GM23338 (cell line): ENCODE results near the gene YOD1. TPM values are rescaled to one million over a fixed set of nuclear protein-coding genes. Genes with fewer than 3 reads are reported as not detected.

ENCODE experiments used
- ATAC-seq: fragments of 200-7000 bp; cut with Tn5 transposase; 3 replicates; pipeline ENCODE4 v1.9.1; 2020
- DNase-seq: peaks from one replicate; pipeline ENCODE4 v3.0.0-alpha.2; 2015; ENCODE audit warnings: low spot score
- H2AFZ ChIP-seq: fragments of 200-600 bp; sonication (generic); 2 replicates; pipeline ENCODE4 v1.8.0; 2016; ENCODE audit warnings: antibody characterized with exemption, mild to moderate bottlenecking, moderate library complexity
- H3F3A ChIP-seq: fragments of 200-600 bp; sonication (generic); replicated peaks from 2 replicates; pipeline ENCODE4 v1.8.0; 2017; ENCODE audit warnings: antibody characterized with exemption, mixed run types, low read depth
- H3K27ac ChIP-seq: fragments of 200-600 bp; sonication (generic); 2 replicates; pipeline ENCODE4 v1.6.1; 2016; ENCODE audit warnings: low read depth
- H3K27me3 ChIP-seq: fragments of 200-600 bp; sonication (generic); 2 replicates; pipeline ENCODE4 v1.8.0; 2016; ENCODE audit warnings: mild to moderate bottlenecking, mixed run types, moderate library complexity; ENCODE audit not compliant: insufficient read depth
- H3K36me3 ChIP-seq: fragments of 200-600 bp; sonication (generic); 2 replicates; pipeline ENCODE4 v1.8.0; 2016; ENCODE audit warnings: mild to moderate bottlenecking; ENCODE audit not compliant: insufficient read depth
- H3K4me1 ChIP-seq: fragments of 200-600 bp; sonication (generic); 2 replicates; pipeline ENCODE4 v1.8.0; 2016; ENCODE audit warnings: mild to moderate bottlenecking, moderate library complexity; ENCODE audit not compliant: insufficient read depth
- H3K4me2 ChIP-seq: fragments of 200-600 bp; sonication (generic); 2 replicates; pipeline ENCODE4 v1.7.1; 2017; ENCODE audit warnings: mixed run types
- H3K4me3 ChIP-seq: fragments of 200-600 bp; sonication (generic); 2 replicates; pipeline ENCODE4 v1.6.1; 2016; ENCODE audit warnings: mixed run types
- H3K79me2 ChIP-seq: fragments of 200-600 bp; sonication (generic); replicated peaks from 2 replicates; pipeline ENCODE4 v1.8.0; 2017; ENCODE audit warnings: mild to moderate bottlenecking; ENCODE audit not compliant: insufficient read depth
- H3K9me2 ChIP-seq: fragments of 200-600 bp; sonication (generic); 2 replicates; pipeline ENCODE4 v1.8.0; 2017; ENCODE audit not compliant: insufficient read depth
- H4K20me1 ChIP-seq: fragments of 200-600 bp; sonication (generic); replicated peaks from 2 replicates; pipeline ENCODE4 v1.8.0; 2017; ENCODE audit warnings: mild to moderate bottlenecking; ENCODE audit not compliant: insufficient read depth
- H3K27ac Mint-ChIP-seq: 2 replicates; pipeline ENCODE4 v1.8.0; 2020; ENCODE audit warnings: inconsistent platforms, mild to moderate bottlenecking, moderate library complexity, mixed read lengths
- H3K27me3 Mint-ChIP-seq: 3 replicates; pipeline ENCODE4 v1.8.0; 2022; ENCODE audit warnings: low read depth, mild to moderate bottlenecking, moderate library complexity, mixed read lengths, inconsistent platforms; ENCODE audit not compliant: insufficient read depth, poor library complexity
- H3K36me3 Mint-ChIP-seq: 3 replicates; pipeline ENCODE4 v1.8.0; 2021; ENCODE audit warnings: low read depth, mild to moderate bottlenecking, inconsistent platforms, moderate library complexity, mixed read lengths
- H3K4me1 Mint-ChIP-seq: 3 replicates; pipeline ENCODE4 v1.8.0; 2020; ENCODE audit warnings: mild to moderate bottlenecking, inconsistent platforms, mixed read lengths
- H3K4me3 Mint-ChIP-seq: 3 replicates; pipeline ENCODE4 v1.8.0; 2021; ENCODE audit warnings: moderate library complexity, mild to moderate bottlenecking, inconsistent platforms, mixed read lengths
- H3K9me3 Mint-ChIP-seq: 3 replicates; pipeline ENCODE4 v1.8.0; 2020; ENCODE audit warnings: moderate library complexity, mild to moderate bottlenecking, inconsistent platforms, mixed read lengths
- CTCF ChIP-seq, 2 experiments: fragments of 200-600 bp in 1 of 2; sonication (generic) in 1 of 2; conservative IDR thresholded peaks; 2 replicates each; pipeline versions ENCODE4 v1.5.1 to v1.6.1; 2016 to 2017; ENCODE audit warnings: antibody characterized with exemption in 2 of 2, low read depth in 2 of 2, mild to moderate bottlenecking in 2 of 2, moderate library complexity in 1 of 2
- JUNB ChIP-seq: IDR thresholded peaks from one replicate; pipeline ENCODE4 v1.6.1; 2016; ENCODE audit warnings: antibody characterized with exemption; ENCODE audit not compliant: unreplicated experiment
- ZNF114 ChIP-seq: fragments of 250-450 bp; sonication (Bioruptor Pico); IDR thresholded peaks from 2 replicates; pipeline ENCODE4 v1.5.0; 2020; ENCODE audit warnings: mild to moderate bottlenecking, moderate library complexity
- ZNF331 ChIP-seq: fragments of 250-450 bp; sonication (Bioruptor Pico); IDR thresholded peaks from 2 replicates; pipeline ENCODE4 v1.5.0; 2020; ENCODE audit warnings: low read depth, mild to moderate bottlenecking, moderate library complexity
- polyA plus RNA-seq: library from polyadenylated mRNA; unstranded; fragments of >200 nt; fragmentation: Nextera tagmentation; extraction: Ambion mirVana; gene quantifications from 2 replicates; pipeline ENCODE4 v1.2.1, GENCODE V29; 2016
- total RNA-seq: library from RNA; depleted of rRNA; stranded (reverse); fragments of >200 nt; shearing (Covaris generic); gene quantifications from 2 replicates; pipeline ENCODE4 v1.2.3, GENCODE V29; 2014
- TF ChIP-seq, protein P1 (sequence below): IDR thresholded peaks from 2 replicates; pipeline ENCODE4 v1.6.1; 2016; ENCODE audit warnings: antibody characterized with exemption
- TF ChIP-seq, protein P2 (sequence below): IDR thresholded peaks from one replicate; pipeline ENCODE4 v1.6.1; 2018; ENCODE audit warnings: antibody characterized with exemption; ENCODE audit not compliant: unreplicated experiment
- TF ChIP-seq, protein P3 (sequence below): fragments of 250-450 bp; sonication (Bioruptor Pico); IDR thresholded peaks from 2 replicates; pipeline ENCODE4 v1.5.0; 2020; ENCODE audit warnings: mild to moderate bottlenecking, moderate library complexity

YOD1 gene
- total and polyA plus RNA-seq, 2 experiments from 2014 or later, result 4.6 to 21.9 TPM

DNA sequence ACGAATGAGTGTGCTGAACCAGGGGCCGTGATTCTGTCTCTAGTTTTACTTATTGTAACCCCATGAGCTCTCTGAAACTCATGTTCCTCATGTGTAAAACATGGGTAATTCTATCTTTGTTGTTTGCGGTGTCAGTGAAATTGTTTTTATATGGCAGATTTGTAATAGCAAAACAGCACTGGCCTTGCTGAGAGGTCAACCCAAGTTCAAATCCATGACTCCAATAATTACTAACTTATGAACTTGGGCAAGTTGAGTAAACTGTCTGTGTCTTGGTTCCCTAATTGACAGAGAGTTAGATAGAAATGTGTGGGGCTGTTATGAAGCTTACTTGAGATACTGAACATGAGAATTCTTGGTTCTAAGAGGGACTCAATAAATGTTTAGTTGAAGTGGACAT lies 36.3 kb downstream of the YOD1 start:
- Histone ChIP-seq H3K36me3 (no peaks in the 10 kb centered on the region), H3F3A (no peaks in the 10 kb centered on the region), H2AFZ (no peak overlapping the region), H3K27ac (no peak overlapping the region), H3K4me2 (no peak overlapping the region), H3K9me2 (peaks cover 11% of the 10 kb centered on the region; the same call in 1 of the 2 replicates), H3K4me1 (no peaks in the 10 kb centered on the region), H3K4me3 (no peak overlapping the region), H3K79me2 (no peaks in the 10 kb centered on the region), H4K20me1 (no peaks in the 10 kb centered on the region; the same call in 1 of the 2 replicates), H3K27me3 (no peaks in the 10 kb centered on the region)
- Mint-ChIP-seq H3K4me1 (no peaks in the 10 kb centered on the region), H3K4me3 (no peak overlapping the region), H3K36me3 (no peaks in the 10 kb centered on the region), H3K27ac (no peak overlapping the region), H3K9me3 (no peaks in the 10 kb centered on the region), H3K27me3 (peaks cover 3% of the 10 kb centered on the region)
- ATAC-seq (no peak), DNase-seq (no peak)
- TF ChIP-seq ZNF114 (CRISPR knock-in tag) (no peak), CTCF (conservative IDR thresholded peaks at IDR 0.05; ENCODE audit: low read depth in 2 of 2) (no peak), JUNB (no peak), ZNF331 (no peak)
- TF ChIP-seq, protein P1, sequence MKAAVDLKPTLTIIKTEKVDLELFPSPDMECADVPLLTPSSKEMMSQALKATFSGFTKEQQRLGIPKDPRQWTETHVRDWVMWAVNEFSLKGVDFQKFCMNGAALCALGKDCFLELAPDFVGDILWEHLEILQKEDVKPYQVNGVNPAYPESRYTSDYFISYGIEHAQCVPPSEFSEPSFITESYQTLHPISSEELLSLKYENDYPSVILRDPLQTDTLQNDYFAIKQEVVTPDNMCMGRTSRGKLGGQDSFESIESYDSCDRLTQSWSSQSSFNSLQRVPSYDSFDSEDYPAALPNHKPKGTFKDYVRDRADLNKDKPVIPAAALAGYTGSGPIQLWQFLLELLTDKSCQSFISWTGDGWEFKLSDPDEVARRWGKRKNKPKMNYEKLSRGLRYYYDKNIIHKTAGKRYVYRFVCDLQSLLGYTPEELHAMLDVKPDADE, result no peak
- TF ChIP-seq, protein P2, sequence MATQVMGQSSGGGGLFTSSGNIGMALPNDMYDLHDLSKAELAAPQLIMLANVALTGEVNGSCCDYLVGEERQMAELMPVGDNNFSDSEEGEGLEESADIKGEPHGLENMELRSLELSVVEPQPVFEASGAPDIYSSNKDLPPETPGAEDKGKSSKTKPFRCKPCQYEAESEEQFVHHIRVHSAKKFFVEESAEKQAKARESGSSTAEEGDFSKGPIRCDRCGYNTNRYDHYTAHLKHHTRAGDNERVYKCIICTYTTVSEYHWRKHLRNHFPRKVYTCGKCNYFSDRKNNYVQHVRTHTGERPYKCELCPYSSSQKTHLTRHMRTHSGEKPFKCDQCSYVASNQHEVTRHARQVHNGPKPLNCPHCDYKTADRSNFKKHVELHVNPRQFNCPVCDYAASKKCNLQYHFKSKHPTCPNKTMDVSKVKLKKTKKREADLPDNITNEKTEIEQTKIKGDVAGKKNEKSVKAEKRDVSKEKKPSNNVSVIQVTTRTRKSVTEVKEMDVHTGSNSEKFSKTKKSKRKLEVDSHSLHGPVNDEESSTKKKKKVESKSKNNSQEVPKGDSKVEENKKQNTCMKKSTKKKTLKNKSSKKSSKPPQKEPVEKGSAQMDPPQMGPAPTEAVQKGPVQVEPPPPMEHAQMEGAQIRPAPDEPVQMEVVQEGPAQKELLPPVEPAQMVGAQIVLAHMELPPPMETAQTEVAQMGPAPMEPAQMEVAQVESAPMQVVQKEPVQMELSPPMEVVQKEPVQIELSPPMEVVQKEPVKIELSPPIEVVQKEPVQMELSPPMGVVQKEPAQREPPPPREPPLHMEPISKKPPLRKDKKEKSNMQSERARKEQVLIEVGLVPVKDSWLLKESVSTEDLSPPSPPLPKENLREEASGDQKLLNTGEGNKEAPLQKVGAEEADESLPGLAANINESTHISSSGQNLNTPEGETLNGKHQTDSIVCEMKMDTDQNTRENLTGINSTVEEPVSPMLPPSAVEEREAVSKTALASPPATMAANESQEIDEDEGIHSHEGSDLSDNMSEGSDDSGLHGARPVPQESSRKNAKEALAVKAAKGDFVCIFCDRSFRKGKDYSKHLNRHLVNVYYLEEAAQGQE, result no peak

GRCh38 chr1:207013321-207014085 lies 37.5 kb downstream of the YOD1 start:
- H3K4me1 Mint-ChIP-seq, result no peaks in the 10 kb centered on the region
- TF ChIP-seq, protein P3, sequence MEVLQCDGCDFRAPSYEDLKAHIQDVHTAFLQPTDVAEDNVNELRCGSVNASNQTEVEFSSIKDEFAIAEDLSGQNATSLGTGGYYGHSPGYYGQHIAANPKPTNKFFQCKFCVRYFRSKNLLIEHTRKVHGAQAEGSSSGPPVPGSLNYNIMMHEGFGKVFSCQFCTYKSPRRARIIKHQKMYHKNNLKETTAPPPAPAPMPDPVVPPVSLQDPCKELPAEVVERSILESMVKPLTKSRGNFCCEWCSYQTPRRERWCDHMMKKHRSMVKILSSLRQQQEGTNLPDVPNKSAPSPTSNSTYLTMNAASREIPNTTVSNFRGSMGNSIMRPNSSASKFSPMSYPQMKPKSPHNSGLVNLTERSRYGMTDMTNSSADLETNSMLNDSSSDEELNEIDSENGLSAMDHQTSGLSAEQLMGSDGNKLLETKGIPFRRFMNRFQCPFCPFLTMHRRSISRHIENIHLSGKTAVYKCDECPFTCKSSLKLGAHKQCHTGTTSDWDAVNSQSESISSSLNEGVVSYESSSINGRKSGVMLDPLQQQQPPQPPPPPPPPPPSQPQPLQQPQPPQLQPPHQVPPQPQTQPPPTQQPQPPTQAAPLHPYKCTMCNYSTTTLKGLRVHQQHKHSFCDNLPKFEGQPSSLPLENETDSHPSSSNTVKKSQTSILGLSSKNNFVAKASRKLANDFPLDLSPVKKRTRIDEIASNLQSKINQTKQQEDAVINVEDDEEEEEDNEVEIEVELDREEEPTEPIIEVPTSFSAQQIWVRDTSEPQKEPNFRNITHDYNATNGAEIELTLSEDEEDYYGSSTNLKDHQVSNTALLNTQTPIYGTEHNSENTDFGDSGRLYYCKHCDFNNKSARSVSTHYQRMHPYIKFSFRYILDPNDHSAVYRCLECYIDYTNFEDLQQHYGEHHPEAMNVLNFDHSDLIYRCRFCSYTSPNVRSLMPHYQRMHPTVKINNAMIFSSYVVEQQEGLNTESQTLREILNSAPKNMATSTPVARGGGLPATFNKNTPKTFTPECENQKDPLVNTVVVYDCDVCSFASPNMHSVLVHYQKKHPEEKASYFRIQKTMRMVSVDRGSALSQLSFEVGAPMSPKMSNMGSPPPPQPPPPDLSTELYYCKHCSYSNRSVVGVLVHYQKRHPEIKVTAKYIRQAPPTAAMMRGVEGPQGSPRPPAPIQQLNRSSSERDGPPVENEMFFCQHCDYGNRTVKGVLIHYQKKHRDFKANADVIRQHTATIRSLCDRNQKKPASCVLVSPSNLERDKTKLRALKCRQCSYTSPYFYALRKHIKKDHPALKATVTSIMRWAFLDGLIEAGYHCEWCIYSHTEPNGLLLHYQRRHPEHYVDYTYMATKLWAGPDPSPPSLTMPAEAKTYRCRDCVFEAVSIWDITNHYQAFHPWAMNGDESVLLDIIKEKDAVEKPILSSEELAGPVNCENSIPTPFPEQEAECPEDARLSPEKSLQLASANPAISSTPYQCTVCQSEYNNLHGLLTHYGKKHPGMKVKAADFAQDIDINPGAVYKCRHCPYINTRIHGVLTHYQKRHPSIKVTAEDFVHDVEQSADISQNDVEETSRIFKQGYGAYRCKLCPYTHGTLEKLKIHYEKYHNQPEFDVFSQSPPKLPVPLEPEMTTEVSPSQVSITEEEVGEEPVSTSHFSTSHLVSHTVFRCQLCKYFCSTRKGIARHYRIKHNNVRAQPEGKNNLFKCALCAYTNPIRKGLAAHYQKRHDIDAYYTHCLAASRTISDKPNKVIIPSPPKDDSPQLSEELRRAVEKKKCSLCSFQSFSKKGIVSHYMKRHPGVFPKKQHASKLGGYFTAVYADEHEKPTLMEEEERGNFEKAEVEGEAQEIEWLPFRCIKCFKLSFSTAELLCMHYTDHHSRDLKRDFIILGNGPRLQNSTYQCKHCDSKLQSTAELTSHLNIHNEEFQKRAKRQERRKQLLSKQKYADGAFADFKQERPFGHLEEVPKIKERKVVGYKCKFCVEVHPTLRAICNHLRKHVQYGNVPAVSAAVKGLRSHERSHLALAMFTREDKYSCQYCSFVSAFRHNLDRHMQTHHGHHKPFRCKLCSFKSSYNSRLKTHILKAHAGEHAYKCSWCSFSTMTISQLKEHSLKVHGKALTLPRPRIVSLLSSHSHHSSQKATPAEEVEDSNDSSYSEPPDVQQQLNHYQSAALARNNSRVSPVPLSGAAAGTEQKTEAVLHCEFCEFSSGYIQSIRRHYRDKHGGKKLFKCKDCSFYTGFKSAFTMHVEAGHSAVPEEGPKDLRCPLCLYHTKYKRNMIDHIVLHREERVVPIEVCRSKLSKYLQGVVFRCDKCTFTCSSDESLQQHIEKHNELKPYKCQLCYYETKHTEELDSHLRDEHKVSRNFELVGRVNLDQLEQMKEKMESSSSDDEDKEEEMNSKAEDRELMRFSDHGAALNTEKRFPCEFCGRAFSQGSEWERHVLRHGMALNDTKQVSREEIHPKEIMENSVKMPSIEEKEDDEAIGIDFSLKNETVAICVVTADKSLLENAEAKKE (CRISPR knock-in tag), result no peak

More at GRCh38 chr1:207013321-207014085, 37.5 kb downstream of the YOD1 start:
- Histone ChIP-seq H3K79me2 (no peaks in the 10 kb centered on the region), H3K4me2 (no peak overlapping the region), H3K27me3 (no peaks in the 10 kb centered on the region), H3K4me1 (no peaks in the 10 kb centered on the region), H2AFZ (no peak overlapping the region), H3K9me2 (peaks cover 11% of the 10 kb centered on the region; the same call in 1 of the 2 replicates), H3K36me3 (no peaks in the 10 kb centered on the region), H4K20me1 (no peaks in the 10 kb centered on the region; the same call in 1 of the 2 replicates), H3K4me3 (no peak overlapping the region), H3F3A (no peaks in the 10 kb centered on the region), H3K27ac (no peak overlapping the region)
- Mint-ChIP-seq H3K4me3 (no peak overlapping the region), H3K9me3 (no peaks in the 10 kb centered on the region), H3K27me3 (peaks cover 5% of the 10 kb centered on the region), H3K36me3 (no peaks in the 10 kb centered on the region), H3K27ac (no peak overlapping the region)
- DNase-seq, result no peak
- no peak for ATAC-seq
